B cell (primary cell): Measurements from ENCODE around the gene USP53. TPM values are rescaled to one million over a fixed set of nuclear protein-coding genes. Genes with fewer than 3 reads are reported as not detected.

Experiments
- ATAC-seq: fragments of 200-7000 bp; cut with Tn5 transposase; one replicate; pipeline ENCODE4 v1.10.0; 2021; ENCODE audit warnings: low read depth, mild to moderate bottlenecking, moderate number of reproducible peaks, moderate library complexity
- CTCF ChIA-PET: fragments of 350-600 bp; sonication (Branson Sonifier 250); formaldehyde crosslinking; loops from one replicate; lab custom pipeline; 2021; ENCODE audit warnings: antibody characterized with exemption, inconsistent platforms; lab: Charles Lee
- POLR2A ChIA-PET: fragments of 350-600 bp; sonication (Branson Sonifier 250); formaldehyde crosslinking; loops from one replicate; lab custom pipeline; 2021; ENCODE audit warnings: antibody characterized with exemption; lab: Charles Lee
- DNase-seq: peaks from one replicate; pipeline ENCODE4 v3.0.0; 2013
- H2AFZ ChIP-seq: 2 replicates; pipeline ENCODE4 v1.6.1; 2012; ENCODE audit warnings: mild to moderate bottlenecking, low read depth, low read length; ENCODE audit not compliant: insufficient read depth, poor library complexity, severe bottlenecking
- H3K27ac ChIP-seq, 2 donors: 1 replicate in 1 of 2; 2 replicates in 1 of 2; pipeline ENCODE4 v1.5.1; 2012 to 2013; ENCODE audit warnings: low read length in 2 of 2, mild to moderate bottlenecking in 2 of 2, moderate library complexity in 1 of 2
- H3K27me3 ChIP-seq, 4 experiments: fragments of 200-600 bp in 1 of 4; sonication (generic) in 1 of 4; replicated peaks in 1 of 4; 1 replicate in 2 of 4; 2 replicates in 2 of 4; pipeline versions ENCODE4 v1.6.1 to v1.7.0; 2013 to 2016; ENCODE audit warnings: low read length in 3 of 4, mild to moderate bottlenecking in 2 of 4, mixed read lengths in 1 of 4, moderate library complexity in 1 of 4; ENCODE audit not compliant: insufficient read depth in 4 of 4, control insufficient read depth in 3 of 4; ENCODE audit errors: control extremely low read depth in 1 of 4
- H3K36me3 ChIP-seq, 2 experiments: replicated peaks in 1 of 2; 1 replicate in 1 of 2; 2 replicates in 1 of 2; pipeline versions ENCODE4 v1.6.1 to v1.7.1; 2013; ENCODE audit warnings: low read length in 1 of 2; ENCODE audit not compliant: insufficient read depth in 2 of 2, control insufficient read depth in 1 of 2; ENCODE audit errors: control extremely low read depth in 1 of 2, extremely low read depth in 1 of 2
- H3K4me1 ChIP-seq, 2 donors: fragments of 200-600 bp in 1 of 2; sonication (generic) in 1 of 2; 1 replicate in 1 of 2; 2 replicates in 1 of 2; pipeline versions ENCODE4 v1.5.1 to v1.6.1; 2013 to 2017; ENCODE audit warnings: low read length in 2 of 2; ENCODE audit not compliant: control insufficient read depth in 2 of 2, insufficient read depth in 2 of 2
- H3K4me2 ChIP-seq: replicated peaks from 2 replicates; pipeline ENCODE3; 2012; ENCODE audit warnings: mild to moderate bottlenecking, low read depth, low read length; ENCODE audit not compliant: poor library complexity, severe bottlenecking
- H3K4me3 ChIP-seq, 5 experiments: fragments of 200-600 bp in 1 of 5; sonication (generic) in 1 of 5; 1 replicate in 3 of 5; 2 replicates in 2 of 5; pipeline versions ENCODE4 v1.5.1 to v1.7.0; 2011 to 2016; ENCODE audit warnings: low read length in 4 of 5, mild to moderate bottlenecking in 4 of 5, low read depth in 2 of 5, control low read depth in 1 of 5, moderate library complexity in 1 of 5; ENCODE audit not compliant: insufficient read depth in 1 of 5; ENCODE audit errors: control extremely low read depth in 1 of 5, extremely low read depth in 1 of 5
- H3K79me2 ChIP-seq: fragments of 200-600 bp; sonication (generic); one replicate; pipeline ENCODE4 v1.6.0; 2016; ENCODE audit warnings: low read length; ENCODE audit not compliant: control insufficient read depth, insufficient read depth
- H3K9ac ChIP-seq: fragments of 200-600 bp; sonication (generic); 2 replicates; pipeline ENCODE4 v1.6.1; 2017; ENCODE audit warnings: mild to moderate bottlenecking, low read length, moderate library complexity
- H3K9me3 ChIP-seq, 3 donors: one replicate each; pipeline versions ENCODE4 v1.6.1 to v1.7.1; 2013; ENCODE audit warnings: low read length in 2 of 3; ENCODE audit not compliant: control insufficient read depth in 2 of 3, insufficient read depth in 1 of 3; ENCODE audit errors: control extremely low read depth in 1 of 3
- H4K20me1 ChIP-seq: 2 replicates; pipeline ENCODE4 v1.6.0; 2012; ENCODE audit warnings: mild to moderate bottlenecking, low read length; ENCODE audit not compliant: insufficient read depth, control insufficient read depth, poor library complexity, severe bottlenecking
- H3K27ac Mint-ChIP-seq: one replicate; pipeline ENCODE4 v1.8.0; 2021; ENCODE audit warnings: mixed read lengths
- H3K27me3 Mint-ChIP-seq: one replicate; pipeline ENCODE4 v1.8.0; 2021; ENCODE audit warnings: mixed read lengths
- H3K4me1 Mint-ChIP-seq: one replicate; pipeline ENCODE4 v1.8.0; 2021; ENCODE audit warnings: mixed read lengths
- H3K4me3 Mint-ChIP-seq: one replicate; pipeline ENCODE4 v1.8.0; 2021; ENCODE audit warnings: mixed read lengths
- H3K9me3 Mint-ChIP-seq: one replicate; pipeline ENCODE4 v1.8.0; 2022; ENCODE audit warnings: mixed read lengths; ENCODE audit not compliant: insufficient read depth
- EZH2 ChIP-seq: IDR thresholded peaks from 2 replicates; pipeline ENCODE4 v1.6.1; 2012; ENCODE audit warnings: borderline replicate concordance, low read depth, mild to moderate bottlenecking, moderate library complexity, low read length; ENCODE audit not compliant: insufficient read depth, poor library complexity, severe bottlenecking
- WGBS: methylation state at CpG from one replicate; pipeline ENCODE4 v1.1.5; 2013; ENCODE audit warnings: missing lambda C conversion rate; ENCODE audit not compliant: insufficient coverage; 5-methylcytosine and 5-hydroxymethylcytosine counted together
- intact Hi-C: fragments of 100-400 bp; cut with micrococcal nuclease; formaldehyde crosslinking; loops from one replicate; pipeline ENCODE4 v1.10.0; 2022
- polyA plus RNA-seq: library from polyadenylated mRNA; depleted of rRNA; stranded (reverse); fragments of >200 nt; gene quantifications from 2 replicates; pipeline ENCODE4 v1.2.3, GENCODE V29; 2012
- total RNA-seq, 2 donors: library from RNA; stranded (reverse); fragments of 120-200 nt in 1 of 2; gene quantifications; 1 replicate in 1 of 2; 2 replicates in 1 of 2; pipeline versions ENCODE4 v1.2.3 to v1.2.4, GENCODE V29; 2013 to 2022
- TF ChIP-seq, protein P1 (sequence below): fragments of 200-600 bp; IDR thresholded peaks from one replicate; pipeline ENCODE4 v1.8.0; 2022; ENCODE audit warnings: antibody characterized with exemption, mild to moderate bottlenecking

The USP53 gene
- total and polyA plus RNA-seq, 2 donors (not counting 1 experiment from before 2014, with no cell fraction given), result 12.9 to 45.0 TPM

DNA sequence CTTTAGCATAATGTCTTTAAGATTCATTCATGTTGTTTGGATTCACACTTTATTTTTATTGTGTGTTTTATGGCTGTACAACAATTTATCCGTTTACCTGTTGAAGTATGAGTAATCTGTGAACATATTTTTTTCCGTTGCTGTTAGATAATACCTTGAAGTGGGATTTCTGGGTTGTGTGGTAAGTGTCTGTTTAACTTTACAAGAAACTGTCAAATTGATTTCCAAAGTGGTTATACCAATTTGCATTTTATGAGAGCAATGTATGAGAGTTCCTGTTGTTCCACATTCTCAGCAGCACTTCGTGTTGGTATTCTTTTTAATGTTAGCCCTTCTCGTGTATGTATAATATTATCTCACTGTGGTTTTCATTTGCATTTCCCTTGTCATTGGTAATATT lies 53.6 kb downstream of the USP53 start:
- H3K27me3 ChIP-seq, result no peaks in the 10 kb centered on the region
- DNase-seq (no peak), ATAC-seq (no peak)
- no peaks in the 10 kb centered on the region for H3K4me1 ChIP-seq
- intact Hi-C loops, result loop anchor here (5.0 kb wide), 1 partner anchor 34 kb away; no protein-coding TSS in a partner anchor
- H3K9me3 ChIP-seq, result peaks cover 0 to 4% (median 0%) of the 10 kb centered on the region in 3 donors
- H4K20me1 ChIP-seq, result no peaks in the 10 kb centered on the region
- no peaks in the 10 kb centered on the region for H3K4me1 Mint-ChIP-seq
- TF ChIP-seq EZH2, result no peak
- TF ChIP-seq, protein P1, sequence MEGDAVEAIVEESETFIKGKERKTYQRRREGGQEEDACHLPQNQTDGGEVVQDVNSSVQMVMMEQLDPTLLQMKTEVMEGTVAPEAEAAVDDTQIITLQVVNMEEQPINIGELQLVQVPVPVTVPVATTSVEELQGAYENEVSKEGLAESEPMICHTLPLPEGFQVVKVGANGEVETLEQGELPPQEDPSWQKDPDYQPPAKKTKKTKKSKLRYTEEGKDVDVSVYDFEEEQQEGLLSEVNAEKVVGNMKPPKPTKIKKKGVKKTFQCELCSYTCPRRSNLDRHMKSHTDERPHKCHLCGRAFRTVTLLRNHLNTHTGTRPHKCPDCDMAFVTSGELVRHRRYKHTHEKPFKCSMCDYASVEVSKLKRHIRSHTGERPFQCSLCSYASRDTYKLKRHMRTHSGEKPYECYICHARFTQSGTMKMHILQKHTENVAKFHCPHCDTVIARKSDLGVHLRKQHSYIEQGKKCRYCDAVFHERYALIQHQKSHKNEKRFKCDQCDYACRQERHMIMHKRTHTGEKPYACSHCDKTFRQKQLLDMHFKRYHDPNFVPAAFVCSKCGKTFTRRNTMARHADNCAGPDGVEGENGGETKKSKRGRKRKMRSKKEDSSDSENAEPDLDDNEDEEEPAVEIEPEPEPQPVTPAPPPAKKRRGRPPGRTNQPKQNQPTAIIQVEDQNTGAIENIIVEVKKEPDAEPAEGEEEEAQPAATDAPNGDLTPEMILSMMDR, result no peak
- no peaks in the 10 kb centered on the region for H3K27me3 Mint-ChIP-seq
- H3K27ac Mint-ChIP-seq, result no peak overlapping the region
- H3K4me3 Mint-ChIP-seq, result no peak overlapping the region
- ChIA-PET POLR2A (no interaction called here), CTCF (no interaction called here)
- no peak overlapping the region for H3K4me2 ChIP-seq
- H2AFZ ChIP-seq, result no peak overlapping the region
- no peaks in the 10 kb centered on the region for H3K36me3 ChIP-seq
- 100% methylated on average over 1 of the region's 4 CpGs for WGBS
- no peaks in the 10 kb centered on the region for H3K79me2 ChIP-seq
- H3K9ac ChIP-seq, result no peak overlapping the region
- no peak overlapping the region for H3K27ac ChIP-seq
- no peaks in the 10 kb centered on the region for H3K9me3 Mint-ChIP-seq
- no peak overlapping the region for H3K4me3 ChIP-seq

DNA sequence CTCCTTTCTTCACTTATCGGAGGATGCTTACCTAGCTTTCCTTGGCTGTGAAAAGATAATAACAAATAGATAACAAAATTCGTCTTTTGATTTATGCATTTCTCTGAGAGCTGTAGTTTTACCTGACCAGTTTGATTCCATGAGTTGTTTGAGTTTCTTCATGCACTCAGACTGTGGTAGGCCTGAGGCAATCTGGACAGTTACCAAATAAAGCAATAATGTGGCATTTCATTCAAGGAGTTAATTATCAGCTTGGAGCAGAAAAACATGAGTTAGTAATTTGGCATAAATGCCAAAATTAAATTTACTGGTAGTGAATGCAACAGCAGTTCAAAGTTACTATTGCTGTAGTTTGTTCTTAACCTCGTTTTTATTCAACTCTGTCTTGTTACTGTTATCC lies 56.0 kb downstream of the USP53 start:
- peaks cover 0 to 4% (median 0%) of the 10 kb centered on the region in 3 donors for H3K9me3 ChIP-seq
- H3K27ac ChIP-seq, result no peak overlapping the region
- H4K20me1 ChIP-seq, result no peaks in the 10 kb centered on the region
- DNase-seq (no peak), ATAC-seq (no peak)
- no CpG with 5 or more reads among the region's 3 CpGs for WGBS
- H3K27me3 Mint-ChIP-seq, result no peaks in the 10 kb centered on the region
- peaks cover 3% of the 10 kb centered on the region for H3K4me1 Mint-ChIP-seq
- no peak overlapping the region for H3K4me2 ChIP-seq
- no peaks in the 10 kb centered on the region for H3K79me2 ChIP-seq
- H3K9me3 Mint-ChIP-seq, result no peaks in the 10 kb centered on the region
- TF ChIP-seq EZH2, result no peak
- TF ChIP-seq, protein P1, result no peak
- intact Hi-C loops, result loop anchor here (5.0 kb wide), 1 partner anchor 36 kb away; no protein-coding TSS in a partner anchor
- H2AFZ ChIP-seq, result no peak overlapping the region
- ChIA-PET CTCF (no interaction called here), POLR2A (no interaction called here)
- H3K4me1 ChIP-seq, result no peaks in the 10 kb centered on the region
- H3K36me3 ChIP-seq, result no peaks in the 10 kb centered on the region
- H3K27me3 ChIP-seq, result no peaks in the 10 kb centered on the region
- no peak overlapping the region for H3K27ac Mint-ChIP-seq
- no peak overlapping the region for H3K4me3 Mint-ChIP-seq
- H3K4me3 ChIP-seq, result no peak overlapping the region
- no peak overlapping the region for H3K9ac ChIP-seq
